Measurements from ENCODE around the gene CCDC174.
A peak's percentile ranks its signal among the peaks of the same experiment; 100 is the strongest.

Gene CCDC174

DNA sequence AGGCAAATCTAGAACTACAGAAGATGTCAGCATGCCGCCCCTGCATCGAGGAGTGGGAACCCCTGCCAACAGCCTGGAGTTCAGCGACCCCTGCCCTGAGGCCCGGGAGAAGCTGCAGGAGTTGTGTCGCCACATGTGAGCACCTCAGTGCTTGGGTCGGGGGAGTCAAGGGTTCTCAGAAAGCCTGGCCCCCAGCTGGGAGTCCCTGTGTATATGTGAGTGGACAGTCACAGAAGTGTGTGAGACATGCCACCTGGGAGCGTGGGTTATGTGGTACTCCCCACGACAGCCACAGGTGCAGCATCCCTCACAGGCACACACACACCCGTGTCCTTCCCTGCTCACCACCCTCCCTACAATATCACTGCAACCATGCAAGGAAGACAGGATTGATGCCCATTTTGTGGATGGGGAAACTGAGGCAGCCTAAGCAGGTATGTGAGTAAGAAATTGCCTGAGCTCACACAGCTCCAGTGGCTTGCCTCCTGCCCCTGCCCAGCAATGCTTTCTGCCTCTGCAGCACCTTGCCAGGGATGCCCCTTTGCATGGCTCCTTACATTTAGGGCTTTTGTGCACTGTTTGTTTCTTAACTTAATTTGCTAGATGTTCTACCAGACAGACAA lies 51.7 kb downstream of the CCDC174 start:
- Histone ChIP-seq H3K4me1 (ENCODE audit: insufficient read depth, low read length) (no peaks in the 10 kb centered on the region), H2AFZ (ENCODE audit: low read depth, low read length) (no peak overlapping the region), H3K36me3 (ENCODE audit: insufficient read depth, low read length) (no peaks in the 10 kb centered on the region), H3K27me3 (ENCODE audit: insufficient read depth, low read length) (peaks cover 10% of the 10 kb centered on the region), H3K9me3 (ENCODE audit: low read length) (no peaks in the 10 kb centered on the region), H3K4me3 (ENCODE audit: low read length) (no peak overlapping the region)

DNA sequence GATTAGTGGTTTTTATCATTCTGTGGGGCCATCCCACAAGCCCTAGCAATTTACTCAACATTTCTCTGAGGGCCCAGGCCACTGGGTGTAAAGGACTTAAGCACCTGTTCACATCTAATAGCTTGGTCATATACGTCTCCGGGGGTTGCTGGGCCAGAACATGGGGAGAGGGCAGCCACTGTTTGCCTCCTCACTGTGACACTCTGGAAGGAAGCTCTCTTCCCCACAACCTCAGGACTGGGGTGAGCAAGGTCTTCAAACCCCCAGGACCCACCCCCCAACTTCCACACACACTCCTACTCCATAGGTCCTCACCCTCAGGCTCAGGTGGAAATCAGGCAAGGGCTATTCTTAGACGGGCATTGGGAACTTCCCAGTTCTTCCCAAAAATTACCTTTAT lies 52.2 kb downstream of the CCDC174 start:
- H3K27me3 ChIP-seq (ENCODE audit: insufficient read depth, low read length), result peaks cover 10% of the 10 kb centered on the region

DNA sequence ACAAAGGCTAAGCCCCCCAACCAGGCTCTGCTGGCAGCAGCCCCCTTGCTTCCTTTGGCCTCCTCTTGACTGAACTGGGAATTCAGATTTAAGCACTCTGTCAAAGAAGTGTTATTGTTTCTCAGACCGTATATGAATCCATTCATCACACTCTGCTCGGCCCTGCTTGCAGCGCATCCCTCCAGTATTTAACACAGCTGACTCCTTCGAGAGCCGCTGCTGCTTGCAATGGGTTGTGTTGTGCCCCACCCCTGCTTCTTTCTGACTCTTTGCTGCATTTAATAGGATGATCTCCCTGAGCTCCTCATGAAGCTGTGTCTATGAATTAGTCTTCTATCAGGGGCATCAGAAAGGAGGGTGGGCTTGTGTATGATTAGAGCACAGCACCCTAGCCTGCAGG lies 54.5 kb downstream of the CCDC174 start:
- Histone ChIP-seq H3K36me3 (ENCODE audit: insufficient read depth, low read length) (no peaks in the 10 kb centered on the region), H3K27me3 (ENCODE audit: insufficient read depth, low read length) (peaks cover 8% of the 10 kb centered on the region), H3K4me1 (ENCODE audit: insufficient read depth, low read length) (no peaks in the 10 kb centered on the region)

More for the DNA sequence above, 52.2 kb downstream of the CCDC174 start:
- H3K4me1 ChIP-seq (ENCODE audit: insufficient read depth, low read length), result no peaks in the 10 kb centered on the region
- H3K36me3 ChIP-seq (ENCODE audit: insufficient read depth, low read length), result no peaks in the 10 kb centered on the region
- H3K9me3 ChIP-seq (ENCODE audit: low read length), result no peaks in the 10 kb centered on the region
- no peak overlapping the region for H2AFZ ChIP-seq (ENCODE audit: low read depth, low read length)
- no peak overlapping the region for H3K4me3 ChIP-seq (ENCODE audit: low read length)

DNA sequence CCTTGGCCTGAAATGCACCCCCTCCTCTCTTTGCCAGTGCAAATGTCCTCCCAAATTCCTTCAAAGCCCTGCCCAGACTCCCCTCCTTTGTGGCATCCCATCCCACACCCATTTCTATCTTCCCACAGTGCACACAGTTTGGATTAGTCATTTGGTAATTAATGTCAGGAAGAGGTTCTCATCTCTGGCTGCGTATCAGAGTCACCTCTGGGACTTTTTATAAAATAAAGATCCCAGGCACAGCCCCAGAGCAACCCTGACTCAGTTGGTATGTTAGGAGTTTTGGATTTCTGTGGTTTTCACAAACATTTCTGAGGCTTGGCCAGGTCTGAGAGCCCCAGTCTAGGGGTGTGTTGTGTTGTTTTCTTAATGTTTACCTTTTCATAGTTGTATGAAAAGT lies 65.0 kb downstream of the CCDC174 start:
- H3K4me3 ChIP-seq (ENCODE audit: low read length), result no peak overlapping the region
- H3K4me1 ChIP-seq (ENCODE audit: insufficient read depth, low read length), result no peaks in the 10 kb centered on the region
- no peak overlapping the region for H2AFZ ChIP-seq (ENCODE audit: low read depth, low read length)
- no peaks in the 10 kb centered on the region for H3K9me3 ChIP-seq (ENCODE audit: low read length)
- no peaks in the 10 kb centered on the region for H3K27me3 ChIP-seq (ENCODE audit: insufficient read depth, low read length)
- H3K36me3 ChIP-seq (ENCODE audit: insufficient read depth, low read length), result no peaks in the 10 kb centered on the region

More for the DNA sequence above, 54.5 kb downstream of the CCDC174 start:
- Histone ChIP-seq H3K4me3 (ENCODE audit: low read length) (no peak overlapping the region), H3K9me3 (ENCODE audit: low read length) (no peaks in the 10 kb centered on the region), H2AFZ (ENCODE audit: low read depth, low read length) (peak overlapping the region; percentile 59)

DNA sequence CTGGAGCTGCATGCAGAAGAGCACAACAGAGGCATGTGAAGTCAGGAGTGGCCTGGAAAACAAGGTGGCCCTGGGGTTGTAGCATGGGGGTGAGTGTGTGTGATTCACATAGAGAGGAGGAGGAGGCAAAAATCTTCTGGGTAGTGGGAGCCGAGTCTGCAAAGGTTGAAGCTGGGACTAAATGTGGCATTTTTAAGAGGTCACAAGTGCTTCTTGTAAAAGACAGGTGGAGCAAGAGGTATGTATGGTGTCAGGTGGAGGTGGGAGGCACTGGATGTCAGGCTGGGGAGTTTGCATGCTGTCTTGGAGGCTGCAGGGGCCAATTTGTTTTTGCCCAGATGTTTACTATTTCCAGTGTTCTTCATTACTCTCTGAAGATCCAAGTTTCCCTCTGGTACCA lies 65.7 kb downstream of the CCDC174 start:
- Histone ChIP-seq H2AFZ (ENCODE audit: low read depth, low read length) (no peak overlapping the region), H3K36me3 (ENCODE audit: insufficient read depth, low read length) (no peaks in the 10 kb centered on the region), H3K4me1 (ENCODE audit: insufficient read depth, low read length) (no peaks in the 10 kb centered on the region), H3K27me3 (ENCODE audit: insufficient read depth, low read length) (no peaks in the 10 kb centered on the region), H3K4me3 (ENCODE audit: low read length) (no peak overlapping the region), H3K9me3 (ENCODE audit: low read length) (no peaks in the 10 kb centered on the region)

DNA sequence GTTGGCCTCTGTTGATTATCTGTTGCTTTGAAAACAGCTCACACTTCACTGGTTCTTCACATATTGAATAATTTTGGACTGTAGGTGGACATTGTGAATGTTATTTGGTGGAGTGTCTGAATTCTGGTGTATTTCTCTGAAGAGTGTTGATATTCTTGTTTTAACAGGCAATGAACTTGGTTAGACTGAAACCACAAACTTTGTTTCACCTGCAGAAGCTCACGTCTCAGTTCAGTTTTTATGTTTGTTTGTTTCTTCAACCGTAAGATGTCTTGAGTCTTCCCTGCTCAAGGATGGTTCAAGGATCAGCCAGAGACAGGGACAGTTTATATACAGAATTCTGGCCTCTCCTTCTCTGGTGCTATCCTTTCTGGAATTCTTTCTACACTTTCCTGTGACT lies 67.0 kb downstream of the CCDC174 start:
- no peak overlapping the region for H3K4me3 ChIP-seq (ENCODE audit: low read length)
- H3K27me3 ChIP-seq (ENCODE audit: insufficient read depth, low read length), result no peaks in the 10 kb centered on the region
- H3K9me3 ChIP-seq (ENCODE audit: low read length), result no peaks in the 10 kb centered on the region
- H2AFZ ChIP-seq (ENCODE audit: low read depth, low read length), result no peak overlapping the region
- no peaks in the 10 kb centered on the region for H3K36me3 ChIP-seq (ENCODE audit: insufficient read depth, low read length)
- no peaks in the 10 kb centered on the region for H3K4me1 ChIP-seq (ENCODE audit: insufficient read depth, low read length)

DNA sequence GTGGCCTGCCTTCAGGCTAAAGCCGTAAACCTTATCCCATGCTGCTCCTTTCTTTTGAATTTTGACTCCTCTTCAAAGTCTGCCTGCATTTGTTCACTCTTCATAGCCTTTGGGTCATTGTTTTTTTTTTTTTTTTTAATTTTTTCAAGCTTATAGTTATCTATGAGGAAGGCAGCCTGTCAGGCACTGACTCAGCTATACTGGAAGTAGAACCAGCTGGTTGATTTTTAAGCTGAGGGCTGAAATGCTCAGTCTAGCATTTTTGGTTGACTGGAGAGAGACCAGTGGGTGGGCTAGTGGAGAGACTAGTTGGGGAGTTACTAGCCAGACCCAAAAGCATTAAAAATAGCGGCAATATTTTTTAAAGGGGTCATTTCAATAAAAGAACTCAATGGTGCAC lies 67.4 kb downstream of the CCDC174 start:
- no peaks in the 10 kb centered on the region for H3K9me3 ChIP-seq (ENCODE audit: low read length)

DNA sequence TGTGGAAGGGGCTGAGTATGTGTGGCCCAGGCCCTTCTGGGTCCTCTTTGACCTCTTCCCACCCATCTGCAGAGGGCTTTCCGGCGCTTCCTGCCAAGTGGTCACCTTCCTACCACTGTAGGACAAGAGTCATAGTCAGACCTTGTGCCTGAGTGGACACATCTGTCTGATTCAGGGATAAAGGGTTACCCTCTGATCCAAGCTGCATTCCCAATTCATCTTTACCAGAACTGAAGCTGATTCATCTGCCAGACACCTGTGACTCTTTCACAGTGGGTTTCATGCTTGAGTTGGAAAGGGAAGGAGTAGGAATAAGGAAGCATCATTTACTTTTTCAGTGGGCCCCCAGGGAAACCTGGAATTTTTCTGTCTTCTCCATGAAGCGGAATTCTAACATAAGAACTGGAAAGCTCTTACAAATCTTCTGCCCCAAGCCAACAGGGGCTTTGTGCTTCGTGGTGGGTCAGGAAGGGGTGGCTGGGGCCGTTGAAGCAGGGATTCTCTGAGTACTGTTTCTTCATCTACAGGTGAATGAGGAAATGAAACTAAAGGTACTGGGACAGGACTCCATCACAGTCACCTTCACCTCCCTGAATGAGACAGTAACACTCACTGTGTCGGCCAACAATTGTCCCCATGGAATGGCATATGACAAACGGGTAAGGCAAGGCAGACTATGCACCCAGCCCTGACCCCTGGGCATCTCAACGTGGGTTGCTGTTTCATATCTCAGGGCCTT lies 69.7 kb downstream of the CCDC174 start:
- no peaks in the 10 kb centered on the region for H3K27me3 ChIP-seq (ENCODE audit: insufficient read depth, low read length)
- no peaks in the 10 kb centered on the region for H3K9me3 ChIP-seq (ENCODE audit: low read length)
- no peaks in the 10 kb centered on the region for H3K36me3 ChIP-seq (ENCODE audit: insufficient read depth, low read length)
- no peak overlapping the region for H2AFZ ChIP-seq (ENCODE audit: low read depth, low read length)
- no peak overlapping the region for H3K4me3 ChIP-seq (ENCODE audit: low read length)
- peaks cover 8% of the 10 kb centered on the region for H3K4me1 ChIP-seq (ENCODE audit: insufficient read depth, low read length)

More for the DNA sequence above, 67.4 kb downstream of the CCDC174 start:
- H3K4me3 ChIP-seq (ENCODE audit: low read length), result no peak overlapping the region
- no peaks in the 10 kb centered on the region for H3K4me1 ChIP-seq (ENCODE audit: insufficient read depth, low read length)
- no peaks in the 10 kb centered on the region for H3K27me3 ChIP-seq (ENCODE audit: insufficient read depth, low read length)
- H2AFZ ChIP-seq (ENCODE audit: low read depth, low read length), result no peak overlapping the region
- no peaks in the 10 kb centered on the region for H3K36me3 ChIP-seq (ENCODE audit: insufficient read depth, low read length)
